HS-27A (cell line): ENCODE measurements around the gene PFN2.

Experiments used
- DNase-seq: peaks from one replicate; pipeline ENCODE4 v3.0.0-alpha.2; 2012; ENCODE audit warnings: low read depth, missing footprints

PFN2 gene

GRCh38 chr3:149917124-149917667, 53.5 kb downstream of the PFN2 start:
- DNase-seq: no peak
